HCT116 (cell line): ENCODE data around the gene FXYD4. TPM values are rescaled to one million over a fixed set of nuclear protein-coding genes. Genes with fewer than 3 reads are reported as not detected.

Experiments
- ATAC-seq: fragments of 200-7000 bp; cut with Tn5 transposase; 2 replicates; pipeline ENCODE4 v1.9.1; 2020; ENCODE audit warnings: mild to moderate bottlenecking, moderate library complexity
- BruUV-seq: library from RNA; stranded (reverse); fragments of 400-500 nt; replicated peaks from 2 replicates; lab custom pipeline; 2021; lab: Mats Ljungman, UMichigan
- CTCF ChIA-PET: fragments of 300-600 bp; sonication (Branson Sonifier 250); formaldehyde crosslinking; loops from one replicate; lab custom pipeline; 2021; ENCODE audit warnings: antibody characterized with exemption; lab: Charles Lee
- POLR2A ChIA-PET: fragments of 300-600, 350-600 bp; sonication (Branson Sonifier 250); formaldehyde crosslinking; loops from one replicate; lab custom pipeline; 2021; ENCODE audit warnings: antibody characterized with exemption; lab: Charles Lee
- RAD21 ChIA-PET, 2 experiments: fragments of 300-600 bp; sonication (Branson Sonifier 250); formaldehyde crosslinking; loops; one replicate each; lab custom pipeline; 2023; ENCODE audit warnings: low total read pairs in 2 of 2; ENCODE audit not compliant: uncharacterized antibody in 2 of 2, unreplicated experiment in 2 of 2, low non-redundant PET in 1 of 2; lab: Charles Lee
- DNase-seq: peaks from one replicate; pipeline ENCODE4 v3.0.0-alpha.2; 2010; ENCODE audit warnings: low read depth, low spot score
- H2AFZ ChIP-seq: fragments of 200-600 bp; shearing (Covaris generic), sonication (generic); 2 replicates; pipeline ENCODE4 v1.6.1; 2017; ENCODE audit warnings: low read depth, mixed run types, mixed read lengths, antibody characterized with exemption, low read length; ENCODE audit not compliant: poor library complexity, severe bottlenecking
- H3K27ac ChIP-seq: 2 replicates; pipeline ENCODE4 v1.5.1; 2012; ENCODE audit warnings: low read depth, low read length
- H3K27me3 ChIP-seq: fragments of 200-600 bp; sonication (generic); 2 replicates; pipeline ENCODE4 v1.6.1; 2016; ENCODE audit warnings: mixed run types, low read length, mixed read lengths; ENCODE audit not compliant: insufficient read depth
- H3K36me3 ChIP-seq, 2 experiments: fragments of 200-500 bp in 1 of 2; fragments of 200-600 bp in 1 of 2; sonication (Bioruptor generic) in 1 of 2; sonication (generic) in 1 of 2; 2 replicates each; pipeline versions ENCODE4 v1.5.1 to v1.6.1; 2014 to 2016; ENCODE audit warnings: low read length in 2 of 2, inconsistent platforms in 1 of 2, mixed read lengths in 1 of 2, mixed run types in 1 of 2; ENCODE audit not compliant: insufficient read depth in 2 of 2, control insufficient read depth in 1 of 2
- H3K4me1 ChIP-seq, 2 experiments: fragments of 200-600 bp in 1 of 2; sonication (generic) in 1 of 2; 2 replicates each; pipeline versions ENCODE4 v1.5.1 to v1.6.1; 2012 to 2017; ENCODE audit warnings: low read length in 2 of 2, inconsistent platforms in 1 of 2, mild to moderate bottlenecking in 1 of 2, mixed read lengths in 1 of 2, mixed run types in 1 of 2, moderate library complexity in 1 of 2; ENCODE audit not compliant: insufficient read depth in 2 of 2, control insufficient read depth in 1 of 2
- H3K4me2 ChIP-seq: fragments of 200-600 bp; sonication (generic); 2 replicates; pipeline ENCODE4 v1.6.1; 2017; ENCODE audit warnings: mixed run types, low read length, mixed read lengths
- H3K4me3 ChIP-seq, 2 experiments: fragments of 200-600 bp in 1 of 2; sonication (generic) in 1 of 2; replicated peaks in 1 of 2; 2 replicates each; pipeline ENCODE4 v1.5.1; 2011 to 2016; ENCODE audit warnings: low read length in 2 of 2, control low read depth in 1 of 2, low read depth in 1 of 2, mild to moderate bottlenecking in 1 of 2, mixed read lengths in 1 of 2, mixed run types in 1 of 2
- H3K79me2 ChIP-seq: fragments of 200-600 bp; sonication (generic); 2 replicates; pipeline ENCODE4 v1.6.1; 2017; ENCODE audit warnings: mild to moderate bottlenecking, mixed run types, low read length, moderate library complexity, mixed read lengths; ENCODE audit not compliant: insufficient read depth
- H3K9ac ChIP-seq: fragments of 200-600 bp; sonication (generic); 2 replicates; pipeline ENCODE4 v1.6.1; 2016; ENCODE audit warnings: low read length, mixed read lengths
- H3K9me2 ChIP-seq: fragments of 200-600 bp; sonication (generic), shearing (Covaris generic); 2 replicates; pipeline ENCODE4 v1.6.1; 2017; ENCODE audit warnings: mixed run types, mild to moderate bottlenecking, moderate library complexity; ENCODE audit not compliant: insufficient read depth
- H3K9me3 ChIP-seq, 2 experiments: fragments of 200-500 bp in 1 of 2; fragments of 200-600 bp in 1 of 2; sonication (Bioruptor generic) in 1 of 2; sonication (generic) in 1 of 2; 2 replicates each; pipeline ENCODE4 v1.6.1; 2014 to 2017; ENCODE audit warnings: low read length in 2 of 2, mixed read lengths in 2 of 2, inconsistent platforms in 1 of 2, low read depth in 1 of 2, mild to moderate bottlenecking in 1 of 2, mixed run types in 1 of 2, moderate library complexity in 1 of 2; ENCODE audit not compliant: control insufficient read depth in 1 of 2, insufficient read depth in 1 of 2
- H4K20me1 ChIP-seq: fragments of 200-600 bp; sonication (generic), shearing (Covaris generic); 2 replicates; pipeline ENCODE4 v1.6.1; 2017; ENCODE audit warnings: mixed run types, mild to moderate bottlenecking, moderate library complexity; ENCODE audit not compliant: insufficient read depth
- CEBPB ChIP-seq: IDR thresholded peaks from 2 replicates; pipeline ENCODE4 v1.6.1; 2012; ENCODE audit warnings: low read depth
- EZH2phosphoT487 ChIP-seq: fragments of 200-600 bp; IDR thresholded peaks from 2 replicates; pipeline ENCODE4 v1.6.1; 2018; ENCODE audit warnings: antibody characterized with exemption, borderline replicate concordance
- FOSL1 ChIP-seq: IDR thresholded peaks from 2 replicates; pipeline ENCODE4 v1.6.1; 2012; ENCODE audit warnings: low read depth
- POLR2AphosphoS5 ChIP-seq: IDR thresholded peaks from 2 replicates; pipeline ENCODE4 v1.6.1; 2011; ENCODE audit warnings: mild to moderate bottlenecking, low read depth, low read length, moderate library complexity
- REST ChIP-seq: IDR thresholded peaks from 2 replicates; pipeline ENCODE4 v1.6.1; 2012; ENCODE audit warnings: low read depth
- SIN3A ChIP-seq: IDR thresholded peaks from 2 replicates; pipeline ENCODE4 v1.6.1; 2012; ENCODE audit warnings: low read depth
- SP1 ChIP-seq: IDR thresholded peaks from 2 replicates; pipeline ENCODE4 v1.6.1; 2012; ENCODE audit warnings: low read depth
- YY1 ChIP-seq: IDR thresholded peaks from 2 replicates; pipeline ENCODE4 v1.6.1; 2011; ENCODE audit warnings: low read length, low read depth, moderate library complexity, mild to moderate bottlenecking; ENCODE audit not compliant: insufficient replicate concordance; ENCODE audit errors: extremely low read depth
- ZFX ChIP-seq: fragments of 450-650 bp; IDR thresholded peaks from 2 replicates; pipeline ENCODE4 v1.6.1; 2017
- intact Hi-C: fragments of 100-400 bp; cut with micrococcal nuclease; formaldehyde crosslinking; loops from 2 replicates; pipeline ENCODE4 v1.10.0; 2022
- total RNA-seq: library from RNA; stranded (reverse); gene quantifications from one replicate; pipeline ENCODE4 v1.2.1, GENCODE V29; 2021; ENCODE audit not compliant: unreplicated experiment

FXYD4 gene
- total RNA-seq, 1 experiment from 2014 or later: 0.71 TPM

GRCh38 chr10:43383204-43383971 lies 12.0 kb downstream of the FXYD4 start:
- no peak overlapping the region for H3K27ac ChIP-seq
- no peak for TF ChIP-seq EZH2phosphoT487
- TF ChIP-seq ZFX: no peak
- no peak for TF ChIP-seq FOSL1
- no peak for TF ChIP-seq YY1
- TF ChIP-seq CEBPB: no peak
- no peak overlapping the region for H3K4me2 ChIP-seq
- no peaks in the 10 kb centered on the region for H3K27me3 ChIP-seq
- peaks cover 24% of the 10 kb centered on the region for H3K79me2 ChIP-seq
- H3K36me3 ChIP-seq: peaks cover 24 to 30% of the 10 kb centered on the region in 2 experiments
- intact Hi-C loops: no loop called here
- no peak overlapping the region for H3K4me3 ChIP-seq
- no peaks in the 10 kb centered on the region for H3K9me3 ChIP-seq
- H4K20me1 ChIP-seq: peaks cover 22% of the 10 kb centered on the region; the same call in 1 of the 2 replicates
- ChIA-PET RAD21 (no interaction called here), POLR2A (interaction anchor here (0.6 kb wide), 1 partner anchor 50 kb away, joined by 4 read pairs; no protein-coding TSS in a partner anchor), CTCF (no interaction called here)
- H2AFZ ChIP-seq: no peak overlapping the region
- no peak overlapping the region for H3K9ac ChIP-seq
- H3K9me2 ChIP-seq: no peaks in the 10 kb centered on the region
- BruUV-seq: no TSS peak
- ATAC-seq (0 out of 2 replicates have a peak, but pooled peaks have one; percentile 9), DNase-seq (no peak)
- no peaks in the 10 kb centered on the region for H3K4me1 ChIP-seq

- Histone ChIP-seq H3K9ac (no peak overlapping the region), H3K4me3 (no peak overlapping the region), H4K20me1 (peaks cover 31% of the 10 kb centered on the region; the same call in 1 of the 2 replicates), H3K4me1 (no peaks in the 10 kb centered on the region), H2AFZ (no peak overlapping the region), H3K4me2 (no peak overlapping the region), H3K9me3 (no peaks in the 10 kb centered on the region), H3K27me3 (no peaks in the 10 kb centered on the region), H3K79me2 (peaks cover 36% of the 10 kb centered on the region), H3K27ac (no peak overlapping the region), H3K36me3 (peaks cover 36 to 40% of the 10 kb centered on the region in 2 experiments), H3K9me2 (no peaks in the 10 kb centered on the region)
- RAD21 ChIA-PET: no interaction called here
- CTCF ChIA-PET: no interaction called here
- POLR2A ChIA-PET: interaction anchor here (1.6 kb wide), 1 partner anchor 23 kb away, joined by 4 read pairs; no protein-coding TSS in a partner anchor
- DNase-seq (no peak), ATAC-seq (peak; percentile 59)
- intact Hi-C loops: no loop called here
- TSS peak; percentile 1 for BruUV-seq
- TF ChIP-seq SIN3A (peak; percentile 56; the same call in 1 of the 2 replicates), EZH2phosphoT487 (no peak), SP1 (peak; percentile 26; the same call in 1 of the 2 replicates), POLR2AphosphoS5 (peak; percentile 74; the same call in 1 of the 2 replicates), REST (no peak)
Observed at GRCh38 chr10:43384252-43385221, 13.1 kb downstream of the FXYD4 start.
